CD4-positive, alpha-beta T cell treated with Interleukin-4 for 4 hours (primary cell): ENCODE measurements around the gene NPAT.
A peak's percentile ranks its signal among the peaks of the same experiment; 100 is the strongest.

Source experiments
- DNase-seq: peaks from one replicate; pipeline ENCODE4 v3.0.0-alpha.2; 2020

The NPAT gene

DNA sequence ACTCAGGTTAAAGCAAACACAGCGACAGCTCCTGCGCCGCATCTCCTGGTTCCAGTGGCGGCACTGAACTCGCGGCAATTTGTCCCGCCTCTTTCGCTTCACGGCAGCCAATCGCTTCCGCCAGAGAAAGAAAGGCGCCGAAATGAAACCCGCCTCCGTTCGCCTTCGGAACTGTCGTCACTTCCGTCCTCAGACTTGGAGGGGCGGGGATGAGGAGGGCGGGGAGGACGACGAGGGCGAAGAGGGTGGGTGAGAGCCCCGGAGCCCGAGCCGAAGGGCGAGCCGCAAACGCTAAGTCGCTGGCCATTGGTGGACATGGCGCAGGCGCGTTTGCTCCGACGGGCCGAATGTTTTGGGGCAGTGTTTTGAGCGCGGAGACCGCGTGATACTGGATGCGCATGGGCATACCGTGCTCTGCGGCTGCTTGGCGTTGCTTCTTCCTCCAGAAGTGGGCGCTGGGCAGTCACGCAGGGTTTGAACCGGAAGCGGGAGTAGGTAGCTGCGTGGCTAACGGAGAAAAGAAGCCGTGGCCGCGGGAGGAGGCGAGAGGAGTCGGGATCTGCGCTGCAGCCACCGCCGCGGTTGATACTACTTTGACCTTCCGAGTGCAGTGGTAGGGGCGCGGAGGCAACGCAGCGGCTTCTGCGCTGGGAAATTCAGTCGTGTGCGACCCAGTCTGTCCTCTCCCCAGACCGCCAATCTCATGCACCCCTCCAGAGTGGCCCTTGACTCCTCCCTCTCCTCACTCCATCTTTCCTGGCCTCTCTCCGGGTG is at the start of gene NPAT, which contains the start of gene ATM:
NPAT (minus strand) TSS at position 65 of the 774 bp plus-strand sequence. CDS start 102 bp downstream, outside the sequence.
ATM (plus strand) TSS at position 494 of the 774 bp plus-strand sequence. CDS start 4,558 bp downstream, outside the sequence.
- DNase-seq = peak; percentile 99

GRCh38 chr11:108269583-108269982 is 47.1 kb upstream of the NPAT start:
- DNase-seq = no peak

GRCh38 chr11:108253176-108253575 is 30.7 kb upstream of the NPAT start:
- no peak for DNase-seq

GRCh38 chr11:108246885-108247284 is 24.4 kb upstream of the NPAT start:
- DNase-seq = no peak

DNA sequence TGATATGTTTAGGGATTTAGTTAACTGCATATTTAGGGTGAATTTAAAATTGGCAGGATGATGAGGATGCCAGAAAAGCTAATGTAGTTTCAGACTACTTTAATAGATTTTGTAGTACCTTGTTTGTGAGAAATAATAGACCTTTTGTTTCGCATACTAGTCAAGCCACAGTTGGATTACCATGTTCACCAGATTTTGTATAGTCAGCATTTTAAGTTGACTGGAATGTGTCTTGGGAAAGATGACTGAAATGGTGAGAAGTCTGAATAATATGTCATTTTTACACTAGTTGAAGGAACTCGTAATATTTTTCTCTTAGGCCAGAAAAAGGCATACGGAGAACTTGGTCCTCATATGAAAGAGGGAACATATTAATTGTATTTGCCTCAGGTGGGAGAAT is 23.9 kb upstream of the NPAT start:
- DNase-seq = no peak

DNA sequence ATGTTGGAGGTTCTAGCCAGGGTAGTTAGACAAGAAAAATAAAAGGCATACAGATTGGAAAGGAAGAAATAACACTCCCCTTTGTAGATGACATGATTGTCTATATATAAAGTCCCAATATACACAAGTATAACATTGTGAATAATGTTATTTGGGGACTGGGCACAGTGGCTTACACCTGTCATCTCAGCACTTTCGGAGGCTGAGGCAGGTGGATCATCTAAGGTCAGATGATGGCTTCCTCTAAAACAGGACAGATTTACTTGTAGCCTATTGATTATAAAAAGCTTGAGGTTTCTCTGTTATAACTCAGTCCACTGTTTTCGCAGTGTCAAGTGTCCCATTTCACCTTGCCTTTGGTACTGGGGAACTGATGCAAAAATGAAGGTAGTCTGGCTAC is 20.0 kb upstream of the NPAT start:
- no peak for DNase-seq

- DNase-seq = peak; percentile 71
Measured at GRCh38 chr11:108241330-108242037, 19.0 kb upstream of the NPAT start.

- DNase-seq = peak; percentile 43
Measured at GRCh38 chr11:108239076-108239475, 16.6 kb upstream of the NPAT start.

DNA sequence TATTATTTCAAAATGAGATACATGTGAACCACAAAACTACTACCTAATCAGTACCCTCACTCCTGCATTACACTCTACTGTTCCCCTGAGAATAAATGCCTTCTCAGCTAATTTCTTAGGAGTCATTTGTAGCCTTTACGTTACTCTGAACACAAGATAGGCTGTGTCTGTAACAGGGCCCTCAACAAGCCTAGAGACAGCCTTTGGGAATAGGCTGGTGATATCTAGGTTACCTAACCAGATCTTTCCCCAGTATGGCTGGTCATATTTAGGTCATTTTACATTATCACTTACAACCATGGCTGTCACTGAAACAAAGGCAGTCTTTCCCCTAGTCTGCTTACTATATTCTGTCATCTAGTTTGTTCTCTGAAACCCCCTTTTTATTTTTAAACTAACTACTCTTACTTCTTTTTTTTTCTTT is 14.6 kb upstream of the NPAT start:
- no peak for DNase-seq

- no peak for DNase-seq
Measured at GRCh38 chr11:108235633-108236032, 13.2 kb upstream of the NPAT start.

DNA sequence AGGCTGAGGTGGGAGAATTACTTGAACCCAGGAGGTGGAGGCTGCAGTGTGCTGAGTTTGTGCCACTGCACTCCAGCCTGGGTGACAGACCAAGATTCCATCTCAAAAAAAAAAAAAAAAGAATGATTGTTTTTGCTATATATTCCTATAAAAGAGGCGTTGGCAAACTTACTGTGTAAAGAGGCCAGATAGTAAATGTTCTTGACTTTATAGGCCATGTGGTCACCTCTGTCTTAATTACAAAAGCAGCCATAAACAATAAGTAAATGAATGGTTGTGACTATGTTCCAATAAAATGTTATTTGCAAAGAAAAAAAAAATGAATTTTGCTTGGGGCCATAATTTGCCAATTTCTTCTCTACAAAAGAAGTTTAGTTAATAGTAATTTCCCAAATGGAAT is 12.8 kb upstream of the NPAT start:
- DNase-seq = no peak

DNA sequence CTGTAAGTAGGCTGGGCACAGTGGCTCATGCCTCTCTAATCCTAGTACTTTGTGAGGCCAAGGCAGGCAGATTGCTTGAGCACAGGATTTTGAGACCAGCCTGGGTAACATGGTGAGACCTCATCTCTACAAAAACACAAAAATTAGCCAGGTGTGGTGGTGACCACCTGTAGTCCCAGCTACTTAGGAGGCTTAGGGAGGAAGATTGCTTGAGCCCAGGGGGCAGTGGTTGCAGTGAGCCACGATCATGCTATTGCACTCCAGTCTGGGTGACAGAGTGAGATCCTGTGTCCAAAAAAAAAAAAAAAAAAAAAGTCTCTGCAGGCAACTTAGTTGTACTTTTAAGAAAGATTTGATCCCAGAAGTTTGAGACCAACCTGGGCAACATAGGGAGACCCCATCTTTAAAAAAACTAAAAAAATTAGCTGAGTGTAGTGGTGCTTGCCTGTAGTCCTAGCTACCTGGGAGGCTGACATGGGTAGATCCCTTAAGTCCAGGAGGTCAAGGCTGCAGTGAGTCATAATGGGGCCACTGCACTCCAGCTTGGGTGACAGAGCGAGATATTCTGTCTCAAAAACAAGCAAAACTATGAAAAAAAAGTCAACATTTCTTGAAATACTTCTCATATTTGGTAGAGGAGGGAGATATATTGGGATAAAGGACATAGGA is 11.0 kb upstream of the NPAT start:
- DNase-seq = no peak

DNA sequence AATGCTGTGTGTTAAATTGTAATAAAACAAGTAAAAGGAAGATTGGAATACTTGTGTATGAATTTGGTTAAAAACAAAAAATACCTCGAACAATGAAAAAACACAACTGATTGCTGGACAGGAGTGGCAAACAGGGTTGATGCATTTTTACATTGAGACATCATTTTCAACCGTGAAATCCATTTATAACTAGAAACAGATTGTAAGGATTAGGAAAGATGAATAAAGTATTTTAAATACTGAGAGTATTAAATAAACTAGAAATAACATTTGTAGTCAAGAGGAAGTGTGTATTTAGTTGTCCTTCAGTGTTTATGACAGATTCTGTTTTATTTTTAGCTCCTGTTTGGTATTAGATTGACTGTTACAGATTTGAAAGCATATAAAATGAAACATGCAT is 5.8 kb upstream of the NPAT start:
- DNase-seq = no peak

DNA sequence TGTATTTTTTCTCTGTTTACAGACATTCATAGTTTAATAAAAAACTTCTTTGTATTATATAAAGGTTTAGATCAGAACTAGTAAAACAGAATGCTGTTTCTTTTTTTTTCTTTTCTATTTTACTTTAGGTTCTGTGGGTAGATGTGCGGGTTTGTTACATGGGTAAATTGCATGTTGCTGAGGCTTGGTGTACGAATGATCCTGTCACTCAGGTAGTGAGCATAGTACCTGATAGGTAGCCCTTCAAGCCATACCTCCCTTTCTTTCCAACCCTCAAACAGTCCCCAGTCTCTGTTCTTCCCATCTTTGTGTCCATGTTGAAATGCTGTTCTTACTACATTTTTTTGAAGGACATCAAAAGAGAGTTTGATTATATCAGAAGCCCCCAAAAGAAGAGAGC is 3.6 kb upstream of the NPAT start:
- DNase-seq = no peak

DNA sequence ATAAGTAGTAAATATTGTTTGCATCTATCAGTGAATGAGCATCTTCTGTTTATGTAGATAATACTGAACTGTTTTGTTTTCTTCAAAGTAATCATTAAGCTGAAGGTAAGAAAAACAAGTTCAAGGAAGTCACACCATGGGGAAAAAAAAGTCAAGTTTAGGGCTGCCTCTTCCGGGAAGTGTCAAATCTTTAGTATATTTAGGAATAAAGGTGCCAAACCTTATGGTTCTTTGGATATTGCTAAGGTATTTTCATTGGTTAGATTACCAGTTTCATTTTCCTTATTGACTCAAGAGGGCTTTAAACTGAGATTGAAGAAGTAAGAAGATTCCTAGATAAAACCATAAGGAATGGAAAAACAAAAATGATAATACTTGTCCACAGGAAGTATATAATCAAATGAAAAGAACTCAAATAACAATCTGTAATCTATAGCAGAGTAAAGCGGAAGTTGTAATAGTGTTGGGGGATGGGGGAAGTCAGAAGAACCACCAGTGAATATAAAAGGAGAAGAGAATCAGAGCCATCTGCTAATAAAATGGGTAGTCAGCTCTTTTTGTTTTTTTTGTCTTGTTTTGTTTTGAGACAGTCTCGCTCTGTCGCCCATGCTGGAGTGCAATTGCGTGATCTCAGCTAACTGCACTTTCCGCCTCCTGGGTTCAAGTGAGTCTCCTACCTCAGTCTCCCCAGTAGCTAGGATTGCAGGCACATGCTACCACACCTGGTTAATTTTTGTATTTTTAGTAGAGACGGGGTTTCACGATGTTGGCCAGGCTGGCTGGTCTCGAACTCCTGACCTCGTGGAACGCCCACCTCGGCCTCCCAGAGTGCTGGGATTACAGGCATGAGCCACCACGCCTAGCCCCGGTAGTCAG is 2.7 kb upstream of the NPAT start:
- peak; percentile 70 for DNase-seq

- no peak for DNase-seq
Measured at GRCh38 chr11:108224366-108224765, 1.9 kb upstream of the NPAT start.

DNA sequence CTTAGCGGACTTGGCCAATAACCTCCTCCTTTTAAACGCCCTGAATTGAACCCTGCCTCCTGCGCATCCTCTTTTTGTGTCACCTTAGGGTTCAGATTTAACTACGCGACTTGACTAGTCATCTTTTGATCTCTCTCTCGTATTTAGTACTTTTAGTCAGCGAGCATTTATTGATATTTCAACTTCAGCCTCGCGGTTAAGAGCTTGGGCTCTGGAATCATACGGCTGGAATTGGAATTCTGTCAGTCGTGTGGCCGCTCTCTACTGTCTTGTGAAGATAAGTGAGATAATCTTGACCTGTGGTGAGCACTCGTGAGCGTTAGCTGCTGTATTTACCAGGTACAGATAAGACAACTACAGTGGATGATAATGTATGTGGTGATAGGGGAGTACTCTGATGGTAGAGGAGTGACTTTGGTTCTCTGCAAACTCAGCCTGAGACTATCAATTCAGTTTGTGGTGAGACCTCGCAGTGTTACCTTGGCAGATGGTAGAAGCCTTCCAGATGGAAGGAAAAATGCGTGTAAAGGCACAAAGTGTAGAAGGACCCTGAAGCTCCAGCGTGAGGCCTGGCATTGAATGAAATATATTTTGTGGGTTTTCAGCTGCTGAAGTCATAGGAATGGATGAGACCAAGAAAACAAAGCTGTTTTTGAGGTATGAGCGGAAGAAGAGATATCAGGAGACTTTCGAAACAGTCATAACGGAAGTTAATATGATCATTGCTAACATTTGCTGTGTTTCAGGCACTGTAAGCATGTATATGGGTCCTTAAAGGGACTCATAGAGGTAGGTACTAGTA is 1.1 kb upstream of the NPAT start:
- DNase-seq = peak; percentile 77

- peak; percentile 36 for DNase-seq
Measured at GRCh38 chr11:108221911-108222573, 396 bp downstream of the NPAT start.

DNA sequence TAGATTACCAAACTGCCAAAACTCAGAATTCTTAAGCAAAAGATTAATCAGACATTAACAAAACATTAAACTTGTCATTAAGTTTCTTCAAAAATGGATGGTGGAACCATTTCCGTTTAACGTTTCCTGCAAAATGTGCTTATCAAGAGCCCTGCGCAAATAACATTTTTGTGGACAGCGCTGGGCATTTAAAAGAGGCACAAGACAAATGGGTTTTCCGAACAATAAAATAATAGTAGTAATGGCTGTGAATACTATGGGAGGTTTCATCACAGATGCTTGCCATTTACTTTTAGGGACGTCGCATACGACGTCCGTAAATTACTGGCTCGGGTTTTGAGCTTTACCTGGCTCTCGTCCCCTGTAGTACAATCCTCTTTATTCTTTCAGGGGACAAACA is 1.1 kb downstream of the NPAT start:
- DNase-seq = no peak

- DNase-seq = no peak
Measured at GRCh38 chr11:108220721-108221336, 1.6 kb downstream of the NPAT start.
